ACC112 (cell line): ENCODE measurements around the gene PLXDC1.
A peak's percentile ranks its signal among the peaks of the same experiment; 100 is the strongest.
"Not testable (repeated sequence)": the region's sequence is repeated elsewhere in the genome, so short reads cannot be mapped to it uniquely, and the experiment has no call there.

Experiments
- H2AFZ ChIP-seq: fragments of 200-600 bp; sonication (generic); one replicate; pipeline ENCODE4 v1.6.0; 2017; ENCODE audit warnings: antibody characterized with exemption, low read length; ENCODE audit not compliant: unreplicated experiment
- H3K27ac ChIP-seq: fragments of 200-600 bp; sonication (generic); 2 replicates; pipeline ENCODE4 v1.5.1; 2014; ENCODE audit warnings: low read depth, mild to moderate bottlenecking, antibody characterized with exemption, low read length, moderate library complexity
- H3K27me3 ChIP-seq: fragments of 200-600 bp; sonication (generic); 2 replicates; pipeline ENCODE4 v1.6.1; 2014; ENCODE audit warnings: mild to moderate bottlenecking, antibody characterized with exemption, low read length, moderate library complexity, mixed read lengths; ENCODE audit not compliant: insufficient read depth
- H3K36me3 ChIP-seq: fragments of 200-600 bp; sonication (generic); 2 replicates; pipeline ENCODE4 v1.6.1; 2016; ENCODE audit warnings: mild to moderate bottlenecking, antibody characterized with exemption, low read length, moderate library complexity, mixed read lengths; ENCODE audit not compliant: insufficient read depth
- H3K4me1 ChIP-seq: fragments of 200-600 bp; sonication (generic); one replicate; pipeline ENCODE4 v1.6.1; 2016; ENCODE audit warnings: low read length, mixed read lengths; ENCODE audit not compliant: insufficient read depth, unreplicated experiment, control insufficient read depth
- H3K4me3 ChIP-seq: fragments of 200-600 bp; sonication (generic); 2 replicates; pipeline ENCODE4 v1.5.1; 2014; ENCODE audit warnings: mild to moderate bottlenecking, low read depth, low read length
- H3K79me2 ChIP-seq: fragments of 200-600 bp; sonication (generic); one replicate; pipeline ENCODE4 v1.6.0; 2016; ENCODE audit warnings: low read length; ENCODE audit not compliant: control insufficient read depth, unreplicated experiment, insufficient read depth

PLXDC1 gene

DNA sequence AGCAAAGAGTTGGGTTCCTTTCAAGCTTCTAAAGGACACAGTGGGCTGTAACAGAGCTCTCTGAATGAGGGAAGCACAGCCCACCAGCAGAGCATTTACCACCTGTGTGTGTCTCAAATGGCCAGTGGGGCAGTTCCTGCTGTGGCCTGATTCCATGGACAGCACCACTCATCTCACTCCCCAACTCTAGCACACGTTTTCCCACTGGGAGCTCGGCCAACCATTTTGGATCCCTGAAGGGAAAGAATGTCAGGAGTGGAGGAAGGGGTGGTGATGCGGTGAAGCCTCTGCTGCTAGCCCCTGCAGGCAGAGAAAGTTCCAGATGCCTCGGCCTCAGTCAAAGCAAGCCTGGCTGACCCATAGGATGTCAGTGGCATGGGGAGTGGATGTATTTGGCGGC lies 86.6 kb downstream of the PLXDC1 start:
- peaks cover 25% of the 10 kb centered on the region for H3K4me1 ChIP-seq
- no peak overlapping the region for H3K27ac ChIP-seq
- no peaks in the 10 kb centered on the region for H3K27me3 ChIP-seq
- H3K36me3 ChIP-seq, result no peaks in the 10 kb centered on the region
- no peak overlapping the region for H2AFZ ChIP-seq
- H3K79me2 ChIP-seq, result no peaks in the 10 kb centered on the region
- H3K4me3 ChIP-seq, result no peak overlapping the region

DNA sequence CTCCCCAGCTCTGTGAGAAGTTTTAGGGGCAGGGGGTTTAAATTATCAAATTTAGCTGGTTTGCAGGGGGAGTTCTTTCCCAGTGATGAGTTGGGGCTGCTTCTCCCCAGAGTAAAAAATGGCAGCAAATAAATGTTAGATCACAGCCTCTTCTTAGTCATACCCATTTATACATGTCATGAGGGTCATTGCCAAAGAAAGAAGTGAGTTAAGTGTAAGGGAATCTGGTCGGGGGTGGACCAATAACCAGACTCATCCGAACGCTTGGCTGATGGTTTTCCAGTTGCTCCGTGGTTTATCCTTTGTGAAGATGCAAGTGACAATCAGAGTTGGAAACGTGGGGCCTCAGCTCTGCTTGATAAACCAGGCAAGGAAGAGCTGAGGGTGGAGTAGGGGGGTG lies 87.1 kb downstream of the PLXDC1 start:
- H2AFZ ChIP-seq, result no peak overlapping the region
- H3K79me2 ChIP-seq, result no peaks in the 10 kb centered on the region
- H3K27ac ChIP-seq, result no peak overlapping the region
- H3K4me1 ChIP-seq, result peaks cover 25% of the 10 kb centered on the region
- H3K36me3 ChIP-seq, result no peaks in the 10 kb centered on the region
- no peaks in the 10 kb centered on the region for H3K27me3 ChIP-seq
- H3K4me3 ChIP-seq, result no peak overlapping the region

DNA sequence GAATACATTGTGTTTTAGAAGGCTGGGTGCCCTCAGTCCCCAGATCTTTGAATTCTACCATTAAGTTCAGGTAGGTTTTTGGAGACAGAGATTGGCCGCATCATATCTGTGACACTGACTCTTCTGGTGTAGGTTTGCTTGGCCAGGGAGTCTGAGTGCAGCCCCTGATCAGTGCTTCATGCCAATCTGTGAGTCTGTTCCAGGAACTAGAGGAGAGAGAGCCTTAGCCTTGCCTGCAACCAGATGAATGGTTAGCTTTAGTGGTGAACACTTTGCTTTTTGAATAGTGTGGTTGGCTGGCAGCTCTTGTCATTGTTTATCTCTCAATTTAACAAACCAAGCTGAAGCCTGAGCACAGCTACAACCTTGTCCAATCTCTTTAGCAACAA lies 87.8 kb downstream of the PLXDC1 start:
- no peaks in the 10 kb centered on the region for H3K27me3 ChIP-seq
- H2AFZ ChIP-seq, result no peak overlapping the region
- H3K4me3 ChIP-seq, result no peak overlapping the region
- no peaks in the 10 kb centered on the region for H3K79me2 ChIP-seq
- no peak overlapping the region for H3K27ac ChIP-seq
- H3K36me3 ChIP-seq, result no peaks in the 10 kb centered on the region
- H3K4me1 ChIP-seq, result peaks cover 25% of the 10 kb centered on the region

DNA sequence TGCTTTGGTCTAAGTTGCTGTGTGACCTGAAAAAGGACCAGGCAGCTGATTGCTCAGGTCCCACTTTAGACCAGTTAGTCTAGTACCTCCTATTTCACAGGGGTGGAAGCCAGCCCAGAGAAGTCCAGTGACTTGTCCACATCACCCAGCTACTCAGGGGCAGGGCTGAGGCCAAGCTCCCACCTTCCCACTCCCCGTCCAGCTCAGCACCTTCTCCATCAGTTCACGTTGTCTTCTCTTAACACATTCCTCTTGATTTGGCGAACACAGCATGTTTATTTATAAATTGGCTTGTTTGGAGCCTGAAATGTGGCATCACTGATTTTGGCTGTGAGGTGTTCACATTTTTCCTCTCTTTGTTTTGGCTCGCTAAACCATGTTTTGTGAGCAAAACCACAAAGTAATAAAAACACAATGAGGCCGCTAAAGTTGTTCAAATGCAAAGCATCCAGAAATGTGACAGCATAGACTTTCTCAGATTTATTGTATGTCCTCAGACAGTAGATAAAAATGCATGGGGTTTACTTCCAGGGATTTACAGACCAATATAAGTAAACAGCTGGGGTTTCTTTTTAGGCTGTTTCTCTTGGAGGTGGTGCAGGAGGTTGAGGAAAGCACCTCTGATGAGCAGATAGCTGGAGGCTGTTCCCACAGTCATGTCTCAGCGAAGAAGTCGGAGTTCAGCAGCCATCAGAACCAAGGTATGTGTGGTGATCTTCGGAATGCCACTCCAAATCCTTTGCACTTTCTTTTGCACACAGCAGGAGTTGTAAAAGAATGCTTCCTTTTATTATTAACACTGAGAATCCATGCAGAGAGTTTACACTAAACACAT lies 88.4 kb downstream of the PLXDC1 start:
- H3K79me2 ChIP-seq, result no peaks in the 10 kb centered on the region
- no peaks in the 10 kb centered on the region for H3K27me3 ChIP-seq
- H3K27ac ChIP-seq, result no peak overlapping the region
- H3K36me3 ChIP-seq, result no peaks in the 10 kb centered on the region
- H2AFZ ChIP-seq, result no peak overlapping the region
- peaks cover 25% of the 10 kb centered on the region for H3K4me1 ChIP-seq
- H3K4me3 ChIP-seq, result no peak overlapping the region

DNA sequence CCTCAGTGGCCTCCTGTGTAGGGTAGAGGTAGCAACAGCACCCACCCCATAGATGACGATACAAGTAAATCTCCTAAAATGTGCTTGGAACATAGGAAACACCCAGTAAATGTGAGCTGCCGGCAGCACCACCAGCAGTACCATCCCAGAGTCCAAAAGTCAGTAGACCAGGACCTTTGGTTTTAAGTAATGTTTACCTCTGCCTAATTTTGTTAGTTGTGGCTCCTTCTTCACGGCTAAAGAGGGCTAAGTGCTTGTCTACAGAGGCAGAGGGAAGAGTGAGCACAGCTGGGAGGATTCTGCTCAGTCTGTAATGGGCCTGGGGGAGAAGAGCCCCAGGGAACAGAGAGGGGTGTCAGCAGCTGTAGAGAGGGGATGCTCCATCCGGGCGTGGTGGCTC lies 92.9 kb downstream of the PLXDC1 start:
- H3K36me3 ChIP-seq, result no peaks in the 10 kb centered on the region
- H3K27me3 ChIP-seq, result no peaks in the 10 kb centered on the region
- H3K27ac ChIP-seq, result no peak overlapping the region
- no peaks in the 10 kb centered on the region for H3K79me2 ChIP-seq
- peaks cover 17% of the 10 kb centered on the region for H3K4me1 ChIP-seq
- no peak overlapping the region for H2AFZ ChIP-seq
- H3K4me3 ChIP-seq, result no peak overlapping the region

DNA sequence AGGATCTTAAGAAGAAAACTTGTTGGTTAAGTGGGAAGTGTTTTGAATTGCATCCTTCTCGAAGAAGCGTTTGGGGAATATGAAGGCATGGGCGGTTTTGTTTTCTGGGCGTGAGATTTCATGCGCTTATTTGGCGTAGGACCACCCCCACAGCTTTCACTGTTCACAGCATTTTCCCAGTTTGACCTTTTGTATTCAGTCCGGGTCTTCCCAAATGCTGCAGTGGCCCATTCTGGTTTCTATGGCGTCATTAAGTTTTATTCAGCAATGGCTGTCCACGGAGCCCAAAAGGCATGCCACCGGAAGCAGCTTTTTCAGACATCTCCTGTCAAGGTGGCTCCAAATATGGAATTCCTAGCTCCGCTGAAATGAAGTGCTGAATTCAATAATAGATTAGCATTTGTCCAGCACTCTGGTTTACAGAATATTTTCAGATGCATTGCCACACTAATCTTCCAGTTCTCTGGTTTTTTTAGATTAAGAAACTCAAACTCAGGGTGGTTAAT lies 93.7 kb downstream of the PLXDC1 start:
- no peak overlapping the region for H3K27ac ChIP-seq
- H3K4me1 ChIP-seq, result peaks cover 10% of the 10 kb centered on the region
- H2AFZ ChIP-seq, result peak overlapping the region; percentile 50
- H3K27me3 ChIP-seq, result no peaks in the 10 kb centered on the region
- no peaks in the 10 kb centered on the region for H3K79me2 ChIP-seq
- peak overlapping the region; percentile 82 for H3K4me3 ChIP-seq
- no peaks in the 10 kb centered on the region for H3K36me3 ChIP-seq

DNA sequence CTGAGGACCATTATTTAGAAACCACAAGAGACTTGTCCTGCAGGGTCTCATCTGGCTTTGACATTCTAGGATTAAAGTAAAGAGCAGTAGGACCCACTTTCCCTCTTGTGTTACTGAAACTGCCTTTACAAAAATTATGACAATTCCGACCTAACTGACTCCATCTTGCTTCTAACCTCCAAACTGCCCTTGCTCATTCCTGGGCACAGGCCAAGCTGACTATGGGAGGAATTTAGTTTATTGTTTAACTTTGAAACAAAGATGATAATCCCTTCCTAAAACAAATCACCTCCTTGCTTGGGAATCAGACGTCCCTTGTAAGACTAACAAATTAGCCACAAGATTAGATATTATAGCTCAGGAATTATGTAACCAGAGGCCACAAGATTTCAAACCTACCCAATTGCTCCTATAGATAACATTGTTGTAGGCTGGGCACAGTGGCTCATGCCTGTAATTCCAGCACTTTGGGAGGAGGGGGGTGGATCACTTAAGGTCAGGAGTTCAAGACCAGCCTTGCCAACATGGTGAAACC lies 97.3 kb downstream of the PLXDC1 start:
- Histone ChIP-seq H3K27me3 (no peaks in the 10 kb centered on the region), H3K4me3 (no peak overlapping the region), H3K79me2 (no peaks in the 10 kb centered on the region), H2AFZ (no peak overlapping the region), H3K36me3 (no peaks in the 10 kb centered on the region), H3K27ac (no peak overlapping the region), H3K4me1 (peaks cover 6% of the 10 kb centered on the region)

DNA sequence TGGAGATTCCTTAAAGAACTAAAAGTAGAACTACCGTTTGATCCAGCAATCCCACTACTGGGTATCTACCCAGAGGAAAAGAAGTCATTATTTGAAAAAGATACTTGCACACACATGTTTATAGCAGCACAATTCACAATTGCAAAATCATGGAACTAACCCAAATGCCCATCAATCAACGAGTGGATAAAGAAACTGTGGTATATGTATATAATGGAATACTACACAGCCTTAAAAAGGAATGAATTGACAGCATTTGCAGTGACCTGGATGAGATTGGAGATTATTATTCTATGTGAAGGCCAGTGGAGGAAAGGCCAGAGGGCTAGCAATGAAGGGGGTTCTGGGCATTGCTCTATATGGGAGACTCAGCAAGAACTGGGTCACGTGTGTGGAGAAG lies 99.0 kb downstream of the PLXDC1 start:
- H3K27ac ChIP-seq, H3K4me1 ChIP-seq, H3K36me3 ChIP-seq, H2AFZ ChIP-seq, H3K4me3 ChIP-seq, H3K79me2 ChIP-seq, H3K27me3 ChIP-seq: not testable (repeated sequence)

DNA sequence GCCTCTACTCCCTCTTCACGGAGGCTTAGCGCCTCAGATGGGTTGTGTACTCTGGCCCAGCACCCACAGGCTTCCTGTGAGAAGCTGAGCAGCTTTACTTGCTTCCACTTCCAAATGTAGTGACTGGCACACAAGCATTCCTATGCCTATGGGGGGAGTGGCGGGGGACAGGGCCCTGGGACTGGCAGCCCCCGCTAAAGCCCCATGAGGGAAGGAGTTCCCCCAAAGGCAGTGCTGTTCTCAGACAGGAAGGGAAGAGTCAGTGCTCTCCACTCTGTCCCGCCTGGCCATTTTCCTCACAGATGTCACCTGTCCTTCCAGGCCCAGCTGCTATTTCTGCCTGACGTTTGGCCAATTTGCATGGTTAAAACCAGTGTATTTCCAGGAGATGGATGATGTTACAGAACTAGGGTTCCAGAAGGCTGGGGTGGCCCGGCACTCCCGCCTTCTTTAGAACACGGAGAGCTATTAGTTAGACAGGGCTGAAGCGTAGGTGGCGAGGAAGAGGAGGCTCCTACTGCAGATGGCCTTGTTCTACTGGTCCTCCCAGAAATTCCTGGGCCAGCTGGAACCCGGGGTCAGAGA lies 100.3 kb downstream of the PLXDC1 start:
- no peaks in the 10 kb centered on the region for H3K79me2 ChIP-seq
- H3K4me3 ChIP-seq, result no peak overlapping the region
- H3K27me3 ChIP-seq, result no peaks in the 10 kb centered on the region
- no peak overlapping the region for H2AFZ ChIP-seq
- no peaks in the 10 kb centered on the region for H3K4me1 ChIP-seq
- H3K36me3 ChIP-seq, result no peaks in the 10 kb centered on the region
- no peak overlapping the region for H3K27ac ChIP-seq

DNA sequence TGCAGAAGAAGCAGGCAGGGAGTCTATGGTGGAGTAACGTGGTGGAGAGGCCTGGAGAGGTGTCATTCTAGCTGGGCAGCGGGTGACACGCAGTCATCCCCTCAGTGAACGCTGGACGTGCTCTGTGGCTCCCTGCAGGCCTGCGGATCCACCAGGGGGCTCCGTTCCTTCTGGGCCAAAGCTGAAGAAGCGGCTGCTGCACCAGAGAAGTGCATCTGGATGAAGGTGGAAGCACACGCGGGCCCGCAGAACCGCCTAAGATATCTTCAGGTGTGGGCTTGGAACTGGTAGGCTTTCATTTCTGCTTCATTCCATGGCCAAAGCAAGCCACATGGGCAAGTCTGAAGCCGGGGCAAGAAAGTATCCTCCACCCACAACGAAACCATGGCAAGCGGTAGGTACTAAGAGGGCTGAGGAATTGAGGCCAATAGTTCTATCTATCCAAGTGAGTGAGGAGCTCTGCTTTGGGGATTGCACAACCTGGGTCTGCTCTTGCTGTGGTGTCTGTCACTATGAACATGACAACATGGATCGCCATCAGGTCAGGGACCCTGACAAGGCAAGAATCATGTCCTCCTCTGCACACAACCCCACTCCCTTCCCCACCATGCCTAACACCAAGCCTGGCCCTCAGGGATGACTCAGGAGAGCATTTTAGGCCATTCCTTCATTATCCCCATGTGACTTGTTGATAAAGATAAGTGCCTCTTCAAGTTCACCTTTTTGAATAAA lies 105.3 kb downstream of the PLXDC1 start:
- no peaks in the 10 kb centered on the region for H3K36me3 ChIP-seq
- no peaks in the 10 kb centered on the region for H3K79me2 ChIP-seq
- H3K4me1 ChIP-seq, result no peaks in the 10 kb centered on the region
- no peak overlapping the region for H2AFZ ChIP-seq
- no peaks in the 10 kb centered on the region for H3K27me3 ChIP-seq
- H3K4me3 ChIP-seq, result no peak overlapping the region
- no peak overlapping the region for H3K27ac ChIP-seq
